IPS-15b (cell line): Measurements from ENCODE around the gene ZNF280B.
"Not testable (repeated sequence)": the region's sequence is repeated elsewhere in the genome, so short reads cannot be mapped to it uniquely, and the experiment has no call there.

Experiments used
- H3K27me3 ChIP-seq: one replicate; pipeline ENCODE4 v1.6.1; 2013; ENCODE audit warnings: low read length; ENCODE audit not compliant: control insufficient read depth, insufficient read depth
- H3K36me3 ChIP-seq: one replicate; pipeline ENCODE4 v1.6.1; 2013; ENCODE audit warnings: low read length; ENCODE audit not compliant: control insufficient read depth, insufficient read depth
- H3K4me1 ChIP-seq: one replicate; pipeline ENCODE4 v1.6.1; 2013; ENCODE audit warnings: mild to moderate bottlenecking, low read length; ENCODE audit not compliant: control insufficient read depth, insufficient read depth
- H3K4me3 ChIP-seq: one replicate; pipeline ENCODE4 v1.5.1; 2013; ENCODE audit warnings: low read depth, low read length
- H3K9ac ChIP-seq: one replicate; pipeline ENCODE4 v1.6.1; 2013; ENCODE audit warnings: low read depth, mild to moderate bottlenecking, low read length
- H3K9me3 ChIP-seq: one replicate; pipeline ENCODE4 v1.6.1; 2013; ENCODE audit warnings: mild to moderate bottlenecking, low read length; ENCODE audit not compliant: control insufficient read depth, insufficient read depth

Gene ZNF280B

DNA sequence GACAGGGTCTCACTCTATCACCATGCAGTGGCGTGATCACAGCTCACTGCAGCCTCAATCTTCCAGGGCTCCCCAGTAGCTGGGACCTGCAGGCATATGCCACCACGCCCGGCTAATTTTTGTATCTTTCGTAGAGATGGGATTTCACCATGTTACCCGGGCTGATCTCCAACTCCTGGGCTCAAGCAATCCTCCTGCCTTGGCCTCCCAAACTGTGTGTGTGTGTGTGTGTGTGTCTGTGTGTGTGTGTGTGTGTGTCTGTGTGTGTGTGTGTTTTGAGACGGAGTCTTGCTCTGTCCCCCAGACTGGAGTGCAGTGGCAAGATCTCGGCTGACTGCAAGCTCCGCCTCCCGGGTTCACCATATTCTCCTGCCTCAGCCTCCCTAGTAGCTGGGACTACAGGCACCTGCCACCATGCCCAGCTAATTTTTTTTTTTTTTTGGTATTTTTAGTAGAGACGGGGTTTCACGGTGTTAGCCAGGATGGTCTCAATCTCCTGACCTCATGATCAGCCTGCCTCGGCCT, 24.1 kb upstream of the ZNF280B start:
- not testable (repeated sequence) for H3K4me1 ChIP-seq, H3K4me3 ChIP-seq, H3K9me3 ChIP-seq, H3K36me3 ChIP-seq, H3K9ac ChIP-seq
- peaks cover 51% of the 10 kb centered on the region for H3K27me3 ChIP-seq

DNA sequence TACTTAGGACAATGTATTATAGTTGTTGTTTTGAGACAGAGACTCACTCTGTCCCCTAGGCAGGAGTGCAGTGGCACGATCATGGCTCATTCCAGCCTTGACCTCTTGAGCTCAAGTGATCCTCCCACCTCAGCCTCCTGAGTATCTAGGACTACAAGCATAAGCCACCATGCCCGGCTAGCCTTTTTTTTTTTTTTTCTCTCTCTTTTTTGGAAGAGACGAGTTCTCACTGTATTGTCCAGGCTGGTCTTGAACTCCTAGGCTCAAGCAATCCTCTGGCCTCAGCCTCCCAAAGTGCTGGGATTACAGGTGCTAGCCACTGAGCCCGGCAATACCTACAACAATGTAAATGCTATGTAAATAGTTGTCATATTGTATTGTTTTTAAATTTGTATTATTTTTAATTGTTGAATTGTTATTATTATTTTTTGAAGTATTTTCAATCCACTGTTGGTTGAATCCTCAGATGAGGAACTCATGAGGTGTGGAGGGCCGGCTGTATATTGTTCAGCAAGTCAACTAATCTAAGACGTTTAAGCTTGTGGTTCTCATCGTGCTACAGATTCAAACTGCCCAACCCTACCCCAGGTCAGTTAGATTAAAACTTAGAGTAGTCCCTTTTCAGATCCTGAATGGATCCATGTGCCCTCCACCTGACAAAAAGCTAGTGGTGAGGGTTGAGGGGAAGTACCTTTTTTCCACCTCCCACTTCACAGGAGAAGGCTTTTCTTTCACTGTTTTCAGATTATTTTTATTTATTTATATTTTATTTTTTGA, 23.4 kb upstream of the ZNF280B start:
- Histone ChIP-seq H3K9me3 (no peaks in the 10 kb centered on the region), H3K27me3 (peaks cover 49% of the 10 kb centered on the region), H3K9ac (no peak overlapping the region), H3K36me3 (no peaks in the 10 kb centered on the region), H3K4me1 (no peaks in the 10 kb centered on the region), H3K4me3 (no peak overlapping the region)

DNA sequence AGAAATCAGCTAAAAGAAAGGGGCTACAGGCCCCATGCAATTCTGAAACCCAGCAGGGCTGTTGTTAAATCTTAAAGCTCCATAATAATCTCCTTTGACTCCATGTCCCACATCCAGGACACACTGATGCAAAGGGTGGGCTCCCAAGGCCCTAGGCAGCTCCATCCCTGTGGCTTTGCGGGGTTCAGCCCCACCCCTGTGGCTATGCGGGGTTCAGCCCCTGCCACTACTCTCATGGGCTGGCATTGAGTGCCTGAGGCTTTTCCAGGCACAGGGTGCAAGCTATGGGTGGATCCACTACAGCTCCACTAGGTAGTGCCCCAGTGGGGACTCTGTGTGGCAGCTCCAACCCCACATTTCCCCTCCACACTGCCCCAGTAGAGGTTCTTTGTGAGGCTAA, 20.2 kb upstream of the ZNF280B start:
- no peaks in the 10 kb centered on the region for H3K9me3 ChIP-seq
- no peak overlapping the region for H3K9ac ChIP-seq
- peaks cover 54% of the 10 kb centered on the region for H3K27me3 ChIP-seq

DNA sequence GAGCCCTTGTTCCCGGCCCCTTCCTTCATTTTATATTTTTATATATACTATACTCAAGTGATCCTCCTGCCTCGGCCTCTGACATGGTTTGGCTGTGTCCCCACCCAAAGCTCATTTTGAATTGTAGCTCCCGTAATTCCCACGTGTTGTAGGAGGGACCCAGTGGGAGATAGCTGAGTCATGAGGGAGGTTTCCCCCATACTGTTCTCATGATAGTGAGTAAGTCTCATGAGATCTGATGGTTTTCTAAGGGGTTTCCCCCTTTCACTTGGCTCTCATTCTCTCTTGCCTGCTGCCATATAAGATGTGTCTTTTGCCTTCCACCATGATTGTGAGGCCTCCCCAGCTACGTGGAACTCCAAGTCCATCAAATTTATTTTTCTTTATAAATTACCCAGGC, 18.8 kb upstream of the ZNF280B start:
- Histone ChIP-seq H3K9me3 (no peaks in the 10 kb centered on the region), H3K4me1 (no peaks in the 10 kb centered on the region), H3K36me3 (no peaks in the 10 kb centered on the region), H3K4me3 (no peak overlapping the region), H3K27me3 (peaks cover 55% of the 10 kb centered on the region), H3K9ac (no peak overlapping the region)

More for the DNA sequence above, 20.2 kb upstream of the ZNF280B start:
- H3K36me3 ChIP-seq: no peaks in the 10 kb centered on the region
- H3K4me3 ChIP-seq: no peak overlapping the region
- no peaks in the 10 kb centered on the region for H3K4me1 ChIP-seq

DNA sequence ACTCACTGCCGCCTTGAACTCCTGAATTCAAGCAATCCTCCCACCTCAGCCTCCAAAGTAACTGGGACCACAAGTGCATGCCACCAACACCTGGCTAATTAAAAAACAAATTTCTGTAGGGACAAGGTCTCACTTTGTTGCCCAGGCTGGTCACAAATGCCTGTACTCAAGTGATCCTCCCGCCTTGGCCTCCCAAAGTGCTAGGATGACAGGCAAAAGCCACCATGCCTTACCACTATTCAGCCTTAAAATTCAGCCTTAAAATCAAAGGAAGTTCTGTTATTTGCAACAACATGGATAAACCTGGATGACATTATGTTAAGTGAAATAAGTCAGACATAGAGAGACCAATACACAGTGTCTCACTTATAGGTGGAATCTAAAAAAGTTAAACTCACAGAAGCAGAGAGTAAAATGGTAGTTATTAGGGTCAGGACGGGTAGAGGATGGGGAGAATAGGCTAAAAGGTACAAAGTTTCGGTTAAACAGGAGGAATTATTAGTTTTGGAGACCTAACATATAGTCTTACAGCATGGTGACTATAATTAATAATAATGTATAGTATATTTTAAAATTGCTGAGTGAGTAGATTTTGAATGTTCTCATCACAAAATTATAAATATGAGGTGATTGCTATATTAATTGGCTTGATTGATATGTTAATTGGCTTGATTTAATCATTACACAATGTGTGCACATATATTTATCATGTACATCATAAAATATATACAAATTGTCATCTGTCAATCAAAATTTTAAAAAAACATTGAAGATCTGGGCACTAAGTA, 17.8 kb upstream of the ZNF280B start:
- Histone ChIP-seq H3K27me3 (peaks cover 59% of the 10 kb centered on the region), H3K4me3 (no peak overlapping the region), H3K36me3 (no peaks in the 10 kb centered on the region), H3K9ac (no peak overlapping the region), H3K4me1 (no peaks in the 10 kb centered on the region), H3K9me3 (no peaks in the 10 kb centered on the region)

DNA sequence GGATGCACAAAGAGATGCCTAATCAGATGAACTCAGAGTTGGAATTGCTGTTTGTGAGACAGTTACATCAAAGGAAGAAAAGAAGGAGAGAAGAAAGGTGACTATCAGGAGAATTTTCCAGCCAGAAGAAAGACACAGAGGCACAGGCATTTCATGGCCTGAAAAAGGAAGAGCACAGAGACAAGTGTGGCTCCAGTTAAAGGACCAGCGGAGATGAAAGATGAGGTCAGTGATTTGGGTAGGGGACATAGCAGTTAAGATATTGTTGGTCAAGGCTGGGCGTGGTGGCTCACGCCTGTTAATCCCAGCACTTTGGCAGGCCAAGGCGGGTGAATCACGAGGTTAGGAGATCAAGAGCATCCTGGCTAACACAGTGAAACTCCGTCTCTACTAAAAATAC, 15.0 kb upstream of the ZNF280B start:
- Histone ChIP-seq H3K9me3 (no peaks in the 10 kb centered on the region), H3K27me3 (peaks cover 60% of the 10 kb centered on the region), H3K4me3 (no peak overlapping the region), H3K9ac (no peak overlapping the region), H3K4me1 (no peaks in the 10 kb centered on the region), H3K36me3 (no peaks in the 10 kb centered on the region)

DNA sequence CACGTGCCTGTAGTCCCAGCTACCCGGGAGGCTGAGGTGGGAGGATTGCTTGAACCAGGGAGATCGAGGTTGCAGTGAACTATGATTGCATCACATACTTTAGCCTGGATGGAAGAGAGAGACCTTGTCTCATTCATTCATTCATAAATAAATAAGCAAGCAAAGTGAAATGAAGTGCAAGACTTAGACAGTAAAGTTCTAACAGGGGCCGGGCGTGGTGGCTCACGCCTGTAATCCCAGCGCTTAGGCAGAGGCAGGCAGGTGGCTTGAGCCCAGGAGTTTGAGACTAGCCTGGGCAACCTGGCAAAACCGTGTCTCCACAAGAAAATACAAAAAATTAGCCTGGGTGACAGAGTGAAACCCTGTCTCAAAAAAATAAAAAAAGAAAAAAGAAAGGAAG, 13.1 kb upstream of the ZNF280B start:
- H3K4me3 ChIP-seq: no peak overlapping the region
- H3K9ac ChIP-seq: no peak overlapping the region
- H3K27me3 ChIP-seq: peaks cover 58% of the 10 kb centered on the region
- no peaks in the 10 kb centered on the region for H3K36me3 ChIP-seq
- H3K9me3 ChIP-seq: no peaks in the 10 kb centered on the region
- no peaks in the 10 kb centered on the region for H3K4me1 ChIP-seq

DNA sequence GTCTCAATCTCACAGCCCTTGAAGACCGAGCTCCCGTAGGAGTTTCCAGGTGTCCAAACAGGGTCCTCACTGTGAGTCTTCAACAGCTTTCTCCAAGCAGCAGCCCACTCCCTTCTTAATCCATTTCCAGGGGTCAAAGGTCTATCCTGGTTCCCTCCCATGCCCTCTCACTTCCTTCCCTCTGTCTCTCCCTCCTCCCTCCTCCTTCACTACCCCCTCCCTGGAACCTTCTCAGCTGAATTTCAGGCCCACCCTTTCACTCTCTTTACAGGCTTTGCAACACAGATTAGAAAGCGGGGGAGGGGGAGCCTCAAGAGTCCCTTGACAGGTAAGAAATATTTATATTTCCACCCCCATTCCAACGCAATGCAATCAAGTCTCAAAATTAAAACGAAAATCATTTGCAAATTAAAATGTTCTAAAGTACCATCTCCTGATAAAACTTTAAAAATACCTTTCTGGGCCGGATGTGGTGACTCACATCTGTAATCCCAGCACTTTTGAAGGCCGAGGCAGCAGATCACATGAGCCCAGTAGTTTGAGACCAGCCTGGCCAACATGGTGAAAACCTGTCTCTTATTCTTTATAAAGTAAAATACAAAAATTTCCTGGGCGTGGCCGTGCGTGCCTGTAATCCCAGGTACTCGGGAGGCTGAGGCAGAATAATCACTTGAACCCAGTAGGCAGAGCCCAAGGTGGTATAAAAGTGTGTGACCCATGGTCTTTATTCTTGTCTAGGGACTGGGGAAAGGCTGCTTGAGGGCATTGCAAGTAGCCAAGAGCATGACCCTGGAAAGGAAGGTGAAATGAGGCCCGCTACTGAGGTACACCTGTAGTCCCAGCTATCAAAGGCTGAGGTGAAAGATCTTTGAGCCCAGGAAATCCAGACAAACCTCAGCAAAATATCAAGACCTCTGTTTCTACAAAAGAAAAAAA, 12.4 kb upstream of the ZNF280B start:
- H3K27me3 ChIP-seq: peaks cover 58% of the 10 kb centered on the region
- no peak overlapping the region for H3K9ac ChIP-seq

DNA sequence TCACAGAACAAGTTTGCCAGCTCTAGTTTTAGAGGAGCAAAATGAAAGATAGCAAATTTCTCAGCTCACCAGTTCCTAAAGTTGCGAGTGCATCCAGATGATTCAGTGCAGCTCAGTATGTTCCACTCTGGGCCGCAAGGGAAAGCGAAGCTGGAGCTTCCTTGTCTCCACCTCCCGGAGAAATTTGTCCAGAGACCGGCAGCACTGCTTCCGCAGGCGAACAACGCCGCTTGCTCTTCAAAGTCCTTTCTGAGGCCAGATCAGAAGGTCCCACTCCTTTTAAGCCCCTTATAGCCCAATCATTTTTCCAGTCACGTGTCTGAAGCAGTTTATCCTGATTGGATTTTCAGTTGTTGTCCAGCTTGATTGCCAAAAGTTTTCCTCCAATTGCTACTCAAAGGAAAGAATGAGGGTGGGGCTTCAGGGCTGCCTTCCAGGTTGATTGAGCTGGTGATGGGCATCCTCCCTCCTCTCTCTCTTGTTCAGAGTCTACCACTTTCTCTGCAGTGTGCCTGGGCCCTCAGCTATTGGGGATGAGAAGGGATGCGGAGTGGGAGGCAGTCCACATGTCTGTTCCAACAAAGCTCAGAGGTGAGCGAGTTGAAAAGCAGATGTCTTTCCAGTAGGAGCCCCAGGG, 11.6 kb upstream of the ZNF280B start, which contains the start of gene ZNF280A:
ZNF280A (minus strand) TSS at position 251 of the 637 bp plus-strand sequence. CDS start 4,640 bp downstream, outside the sequence.
- Histone ChIP-seq H3K4me3 (no peak within 1 kb of the TSS), H3K27me3 (peaks cover 58% of the 10 kb centered on the region), H3K4me1 (no peaks in the 10 kb centered on the region), H3K36me3 (no peaks in the 10 kb centered on the region), H3K9ac (no peak within 1 kb of the TSS), H3K9me3 (no peaks in the 10 kb centered on the region)

More for the DNA sequence above, 12.4 kb upstream of the ZNF280B start:
- Histone ChIP-seq H3K9me3 (no peaks in the 10 kb centered on the region), H3K4me3 (no peak overlapping the region), H3K36me3 (no peaks in the 10 kb centered on the region), H3K4me1 (no peaks in the 10 kb centered on the region)

DNA sequence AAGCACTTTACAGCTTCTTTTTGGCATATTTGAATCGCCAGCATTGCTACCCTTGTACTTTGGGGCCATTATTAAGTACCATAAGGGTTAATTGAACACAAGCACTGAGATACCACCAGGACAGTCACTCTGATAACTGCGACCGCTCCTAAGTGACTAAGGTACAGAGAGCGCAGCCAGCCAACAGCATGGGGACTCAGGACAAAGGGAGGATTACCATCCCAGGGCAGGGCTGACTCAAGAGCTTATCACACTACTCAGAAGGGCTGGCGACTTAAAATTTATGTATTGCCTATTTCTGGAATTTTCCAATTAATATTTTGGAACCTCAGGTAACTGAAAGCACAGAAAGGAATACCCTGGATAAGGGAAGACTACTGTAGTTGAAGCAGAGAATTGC, 11.0 kb upstream of the ZNF280B start:
- H3K27me3 ChIP-seq: peaks cover 58% of the 10 kb centered on the region
- H3K9ac ChIP-seq: no peak overlapping the region
- H3K4me1 ChIP-seq: no peaks in the 10 kb centered on the region
- no peaks in the 10 kb centered on the region for H3K36me3 ChIP-seq
- H3K9me3 ChIP-seq: no peaks in the 10 kb centered on the region
- H3K4me3 ChIP-seq: no peak overlapping the region

DNA sequence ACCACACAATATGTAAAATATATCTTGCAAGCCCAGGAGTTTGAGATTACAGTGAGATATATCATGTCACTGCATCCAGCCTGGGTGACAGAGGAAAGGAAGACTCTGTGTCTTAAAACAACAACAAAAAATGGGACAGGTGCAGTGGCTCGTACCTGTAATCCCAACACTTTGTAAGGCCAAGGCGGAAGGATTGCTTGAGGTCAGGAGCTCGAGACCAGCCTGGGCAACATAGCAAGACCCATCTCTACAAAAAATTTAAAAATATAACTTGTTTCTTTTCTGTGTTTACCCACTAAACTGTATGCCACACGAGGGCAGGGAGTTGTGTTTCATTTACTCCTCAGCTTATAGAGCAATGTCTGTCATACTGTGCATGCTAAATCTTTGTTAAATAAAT, 8.4 kb upstream of the ZNF280B start:
- Histone ChIP-seq H3K9me3 (no peaks in the 10 kb centered on the region), H3K9ac (no peak overlapping the region), H3K27me3 (peaks cover 64% of the 10 kb centered on the region), H3K36me3 (no peaks in the 10 kb centered on the region), H3K4me1 (no peaks in the 10 kb centered on the region), H3K4me3 (no peak overlapping the region)
